Measurements from ENCODE around the gene GOLM1. TPM values are rescaled to one million over a fixed set of nuclear protein-coding genes. Genes with fewer than 3 reads are reported as not detected.

GOLM1 gene
- total and polyA plus RNA-seq, 10 donors: 4.8 to 76.3 (median 48.9) TPM

DNA sequence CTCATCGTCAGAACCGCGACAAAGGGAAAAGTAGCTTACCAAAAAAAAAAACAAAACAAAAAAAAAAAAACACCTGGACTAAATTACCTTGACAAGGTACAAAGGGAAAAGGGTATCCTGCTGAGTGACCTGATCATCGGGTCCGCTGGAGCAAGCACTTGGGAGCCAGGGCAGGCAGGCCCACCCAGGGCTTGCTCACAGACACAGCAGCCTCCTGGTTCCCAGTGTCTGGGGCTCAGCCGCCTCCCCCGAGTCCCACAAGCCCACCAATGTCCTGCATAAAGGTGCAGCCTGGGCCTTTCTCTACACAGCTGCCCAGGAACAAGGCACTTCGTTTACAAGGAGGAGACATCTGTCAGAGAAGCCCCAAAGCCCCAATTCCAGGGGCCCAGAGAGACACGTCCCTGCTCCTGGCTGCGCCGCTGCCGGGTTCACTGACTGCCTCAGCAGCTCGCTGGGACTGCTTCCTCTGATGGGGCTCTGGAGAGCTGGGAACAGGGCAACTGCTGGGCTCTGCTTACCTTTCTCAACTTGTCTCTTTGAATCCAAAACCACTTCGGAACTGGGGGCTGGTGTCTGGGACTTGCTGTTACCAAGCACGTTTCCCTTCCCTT lies 63.4 kb downstream of the GOLM1 start:
- Histone ChIP-seq H3K9me3 (no peaks in the 10 kb centered on the region), H3K36me3 (peaks cover 0 to 48% (median 0%) of the 10 kb centered on the region in 6 donors), H3K4me3 (no peak overlapping the region), H3K27ac (no peak overlapping the region), H3K4me1 (no peaks in the 10 kb centered on the region), H3K27me3 (replicated peaks in 1 of 7) (no peaks in the 10 kb centered on the region)
- no peak for DNase-seq
- intact Hi-C loops (cut with DNase I; ENCODE audit: low total_unique reads): no loop called here
- 86 to 95% (median 94%) methylated on average over 14 to 15 of the region's 15 CpGs for WGBS, 5 donors
- TF ChIP-seq POLR2A (IDR thresholded peaks at IDR 0.05): no peak

DNA sequence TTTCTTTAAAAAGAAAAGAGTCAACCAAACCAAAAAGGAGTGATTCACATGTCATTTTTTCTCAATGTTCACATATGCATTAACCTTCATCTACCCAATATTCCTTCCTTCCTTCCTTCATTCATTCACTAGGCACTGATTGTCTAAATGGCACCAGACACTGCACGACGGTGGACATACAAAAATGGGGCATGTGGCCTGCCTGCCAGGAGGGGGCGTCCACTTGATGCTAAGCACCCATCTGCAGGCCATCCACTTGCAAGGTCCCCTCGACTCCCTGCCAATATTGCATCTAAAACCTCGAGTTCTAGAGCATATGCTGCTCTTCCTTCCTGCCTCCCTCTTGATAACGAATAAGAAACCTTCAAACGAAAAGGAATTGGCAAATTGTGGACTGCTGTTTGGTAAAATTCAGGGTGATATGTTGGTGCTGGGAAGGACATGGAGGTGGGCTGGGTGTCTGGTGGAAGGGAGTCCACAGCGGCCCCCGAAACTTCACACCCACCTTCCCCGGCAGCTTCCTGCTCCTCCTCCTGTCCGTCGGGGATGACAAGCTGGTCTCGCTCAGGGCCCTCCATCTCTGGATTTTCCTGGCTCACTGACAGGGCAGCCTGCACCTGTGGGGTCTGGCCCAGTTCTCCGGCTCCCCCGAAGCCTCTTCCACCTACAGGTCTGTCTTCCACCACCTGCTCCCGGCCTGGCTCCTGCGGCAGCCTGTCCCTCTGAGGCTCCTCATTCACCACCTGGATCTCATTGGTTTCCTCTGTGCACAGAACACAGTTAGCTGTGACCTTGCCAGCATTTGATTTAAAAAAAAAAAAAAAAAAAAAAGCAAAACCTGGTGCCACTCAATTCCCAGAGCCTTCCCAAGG lies 64.3 kb downstream of the GOLM1 start:
- Histone ChIP-seq H3K9me3 (no peaks in the 10 kb centered on the region), H3K27ac (no peak overlapping the region), H3K27me3 (replicated peaks in 1 of 7) (no peaks in the 10 kb centered on the region), H3K4me3 (no peak overlapping the region), H3K36me3 (peaks cover 0 to 51% (median 0%) of the 10 kb centered on the region in 6 donors), H3K4me1 (no peaks in the 10 kb centered on the region)
- peak in 1 of 3 donors; percentile 5 for TF ChIP-seq POLR2AphosphoS5 (IDR thresholded peaks at IDR 0.05)
- TF ChIP-seq POLR2A (IDR thresholded peaks at IDR 0.05): no peak
- TF ChIP-seq, protein P1, sequence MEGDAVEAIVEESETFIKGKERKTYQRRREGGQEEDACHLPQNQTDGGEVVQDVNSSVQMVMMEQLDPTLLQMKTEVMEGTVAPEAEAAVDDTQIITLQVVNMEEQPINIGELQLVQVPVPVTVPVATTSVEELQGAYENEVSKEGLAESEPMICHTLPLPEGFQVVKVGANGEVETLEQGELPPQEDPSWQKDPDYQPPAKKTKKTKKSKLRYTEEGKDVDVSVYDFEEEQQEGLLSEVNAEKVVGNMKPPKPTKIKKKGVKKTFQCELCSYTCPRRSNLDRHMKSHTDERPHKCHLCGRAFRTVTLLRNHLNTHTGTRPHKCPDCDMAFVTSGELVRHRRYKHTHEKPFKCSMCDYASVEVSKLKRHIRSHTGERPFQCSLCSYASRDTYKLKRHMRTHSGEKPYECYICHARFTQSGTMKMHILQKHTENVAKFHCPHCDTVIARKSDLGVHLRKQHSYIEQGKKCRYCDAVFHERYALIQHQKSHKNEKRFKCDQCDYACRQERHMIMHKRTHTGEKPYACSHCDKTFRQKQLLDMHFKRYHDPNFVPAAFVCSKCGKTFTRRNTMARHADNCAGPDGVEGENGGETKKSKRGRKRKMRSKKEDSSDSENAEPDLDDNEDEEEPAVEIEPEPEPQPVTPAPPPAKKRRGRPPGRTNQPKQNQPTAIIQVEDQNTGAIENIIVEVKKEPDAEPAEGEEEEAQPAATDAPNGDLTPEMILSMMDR (IDR thresholded peaks at IDR 0.05 in 8 of 11, conservative IDR thresholded peaks at IDR 0.05 in 3 of 11): peak in 6 of 11 experiments; percentile 37 to 49 (median 42)
- DNase-seq: no peak
- intact Hi-C loops (cut with DNase I; ENCODE audit: low total_unique reads): no loop called here
- 72 to 89% (median 78%) methylated on average over 16 to 17 of the region's 17 CpGs for WGBS, 5 donors

DNA sequence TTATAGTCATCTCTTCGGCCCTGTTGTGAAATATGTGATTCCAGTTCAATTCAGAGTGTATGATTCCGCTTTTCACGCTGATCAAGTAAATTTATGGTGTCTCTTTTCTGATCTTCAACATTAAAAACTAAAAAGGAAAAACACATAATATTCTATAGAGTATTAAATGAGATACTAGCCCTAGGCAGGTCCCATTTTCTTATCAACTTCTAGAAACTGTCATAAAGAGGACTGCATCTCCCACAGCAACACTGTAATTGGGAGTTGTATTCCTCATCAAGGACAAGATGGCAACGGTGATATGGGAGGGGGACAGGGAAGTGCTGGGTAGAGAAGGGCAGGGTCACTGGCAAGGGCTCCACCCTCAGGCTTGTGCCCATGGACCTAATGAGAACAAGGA lies 71.6 kb downstream of the GOLM1 start:
- DNase-seq: no peak
- Histone ChIP-seq H3K27ac (no peak overlapping the region), H3K36me3 (peaks cover 0 to 82% (median 36%) of the 10 kb centered on the region in 6 donors), H3K4me3 (no peak overlapping the region), H3K4me1 (no peaks in the 10 kb centered on the region), H3K9me3 (peaks cover 0 to 12% (median 3%) of the 10 kb centered on the region in 8 donors), H3K27me3 (replicated peaks in 1 of 7) (no peaks in the 10 kb centered on the region)
- TF ChIP-seq POLR2AphosphoS5 (IDR thresholded peaks at IDR 0.05) (no peak), POLR2A (IDR thresholded peaks at IDR 0.05) (no peak)
- TF ChIP-seq, protein P1 (IDR thresholded peaks at IDR 0.05 in 8 of 11, conservative IDR thresholded peaks at IDR 0.05 in 3 of 11): no peak
- intact Hi-C loops (cut with DNase I; ENCODE audit: low total_unique reads): no loop called here
- 94 to 97% (median 95%) methylated on average over 4 of the region's 4 CpGs for WGBS, 5 donors

DNA sequence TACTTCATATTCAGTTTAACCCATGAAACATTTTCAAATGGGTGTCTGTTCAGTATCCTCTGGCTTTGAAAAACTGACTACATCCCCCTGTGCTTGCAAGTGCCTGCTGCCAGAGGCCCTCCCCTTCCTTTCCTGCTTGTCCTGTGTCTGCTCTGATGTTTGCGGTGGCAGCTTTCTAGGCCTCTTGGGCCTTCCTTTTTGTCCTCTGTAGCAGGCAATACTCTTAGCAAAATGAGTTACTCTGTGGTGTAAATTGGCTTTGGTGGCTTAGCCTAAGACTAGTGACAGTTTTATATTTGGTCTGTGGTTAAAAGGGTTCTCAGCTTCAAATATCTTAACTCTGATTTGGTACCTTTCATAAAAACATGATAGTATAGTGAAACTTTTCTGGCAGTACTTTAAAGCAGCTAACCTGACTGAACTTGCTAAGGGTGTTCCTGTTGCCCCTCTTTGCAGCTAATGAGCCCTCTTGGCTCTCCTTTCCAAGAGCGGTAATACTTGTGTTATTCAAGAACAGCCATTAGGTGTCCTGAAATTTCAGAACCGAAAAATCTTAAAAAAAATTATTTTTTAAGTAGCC lies 76.6 kb downstream of the GOLM1 start:
- Histone ChIP-seq H3K4me3 (no peak overlapping the region), H3K27ac (no peak overlapping the region), H3K27me3 (replicated peaks in 1 of 7) (no peaks in the 10 kb centered on the region), H3K9me3 (no peaks in the 10 kb centered on the region), H3K36me3 (peaks cover 0 to 100% (median 66%) of the 10 kb centered on the region in 6 donors), H3K4me1 (no peaks in the 10 kb centered on the region)
- intact Hi-C loops (cut with DNase I; ENCODE audit: low total_unique reads): no loop called here
- no peak for DNase-seq
- no peak for TF ChIP-seq POLR2AphosphoS5 (IDR thresholded peaks at IDR 0.05)
- no peak for TF ChIP-seq POLR2A (IDR thresholded peaks at IDR 0.05)
- 65 to 85% (median 80%) methylated on average over 3 of the region's 3 CpGs for WGBS, 5 donors

DNA sequence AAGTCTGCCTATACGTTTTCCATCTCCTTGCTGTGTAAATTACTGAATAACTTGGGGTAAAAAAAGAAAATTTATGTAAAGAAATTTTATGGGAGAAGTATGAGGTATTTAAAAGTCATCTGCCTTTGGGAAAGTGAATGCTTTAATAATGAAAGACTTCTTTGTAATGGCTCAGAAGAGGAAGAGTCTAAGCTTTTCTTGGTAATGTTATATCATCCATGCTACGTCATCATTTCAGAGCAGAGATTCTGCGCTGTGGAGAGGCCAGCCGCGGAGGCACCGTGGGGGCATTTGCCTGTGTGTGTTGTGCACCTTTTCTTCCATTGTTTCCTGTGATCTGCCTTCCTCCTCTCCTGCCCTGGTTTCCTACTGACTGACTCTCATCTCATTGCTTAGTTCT lies 78.2 kb downstream of the GOLM1 start:
- no peaks in the 10 kb centered on the region for H3K9me3 ChIP-seq
- H3K36me3 ChIP-seq: peaks cover 0 to 100% (median 67%) of the 10 kb centered on the region in 6 donors
- TF ChIP-seq, protein P1 (IDR thresholded peaks at IDR 0.05 in 8 of 11, conservative IDR thresholded peaks at IDR 0.05 in 3 of 11): no peak
- TF ChIP-seq POLR2A (IDR thresholded peaks at IDR 0.05) (no peak), POLR2AphosphoS5 (IDR thresholded peaks at IDR 0.05) (no peak)
- no peaks in the 10 kb centered on the region for H3K27me3 ChIP-seq (replicated peaks in 1 of 7)
- DNase-seq: no peak
- no peak overlapping the region for H3K27ac ChIP-seq
- H3K4me3 ChIP-seq: no peak overlapping the region
- WGBS, 5 donors: 87 to 98% (median 93%) methylated on average over 6 of the region's 6 CpGs
- intact Hi-C loops (cut with DNase I; ENCODE audit: low total_unique reads): no loop called here
- H3K4me1 ChIP-seq: no peaks in the 10 kb centered on the region

Data from spleen (tissue), 11 donors.